NCI-H345 treated with DMSO at 0.1 percent for 48 hours (cell line): ENCODE data around the gene CCRL2.

ENCODE experiments used
- DNase-seq: peaks from one replicate; lab custom pipeline; 2025; ENCODE audit not compliant: unreplicated experiment; lab: John Stamatoyannopoulos, UW

CCRL2 gene

GRCh38 chr3:46406788-46407611 lies at the start of gene CCRL2, which contains the start of gene CCR5AS:
TSS of gene CCRL2 (plus strand) at chr3:46407259. CDS start at chr3:46408080, 821 bp downstream.
TSS of gene CCR5AS (minus strand) at chr3:46407066.
- DNase-seq, result no peak

GRCh38 chr3:46358466-46358865 lies 48.6 kb upstream of the CCRL2 start:
- no peak for DNase-seq

- DNase-seq, result peak; percentile 95
These were observed 47.1 kb upstream of the CCRL2 start for GRCh38 chr3:46359733-46360493.

DNA sequence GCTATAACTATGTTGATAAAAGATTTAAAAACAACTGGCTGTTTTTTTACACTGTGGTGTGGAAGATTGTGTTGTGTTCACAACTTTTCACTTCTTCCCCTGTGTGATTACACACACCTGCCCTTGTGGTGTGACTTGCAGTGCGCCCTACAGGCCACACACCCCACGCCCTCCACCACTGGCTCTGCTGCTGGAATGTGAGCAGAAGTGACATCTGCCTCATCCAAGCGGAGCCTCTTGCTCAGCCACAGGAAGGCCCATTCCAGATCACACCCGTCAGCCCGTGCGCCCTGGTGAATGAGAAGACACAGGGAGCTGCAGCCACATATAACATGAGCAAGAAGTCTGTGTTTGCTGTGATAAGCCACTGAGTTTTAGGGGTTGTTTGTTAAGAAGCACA lies 46.2 kb upstream of the CCRL2 start:
- no peak for DNase-seq

GRCh38 chr3:46361408-46362283 lies 45.4 kb upstream of the CCRL2 start:
- no peak for DNase-seq

DNA sequence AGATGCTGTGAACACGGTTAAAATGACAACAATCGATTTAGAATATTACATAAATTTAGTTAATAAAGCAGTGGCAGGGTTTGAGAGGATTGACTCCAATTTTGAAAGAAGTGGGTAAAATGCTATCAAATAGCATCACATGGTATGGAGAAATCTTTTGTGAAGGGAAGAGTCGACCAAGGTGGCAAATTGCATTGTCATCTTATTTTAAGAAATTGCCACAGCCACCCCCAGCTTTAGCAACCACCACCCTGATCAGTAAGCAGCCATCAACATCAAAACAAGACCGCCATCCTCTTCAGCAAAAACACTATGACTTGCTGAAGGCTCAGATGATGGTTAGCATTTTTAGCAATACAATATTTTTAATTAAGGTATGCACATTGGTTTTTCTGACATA lies 42.0 kb upstream of the CCRL2 start:
- no peak for DNase-seq

DNA sequence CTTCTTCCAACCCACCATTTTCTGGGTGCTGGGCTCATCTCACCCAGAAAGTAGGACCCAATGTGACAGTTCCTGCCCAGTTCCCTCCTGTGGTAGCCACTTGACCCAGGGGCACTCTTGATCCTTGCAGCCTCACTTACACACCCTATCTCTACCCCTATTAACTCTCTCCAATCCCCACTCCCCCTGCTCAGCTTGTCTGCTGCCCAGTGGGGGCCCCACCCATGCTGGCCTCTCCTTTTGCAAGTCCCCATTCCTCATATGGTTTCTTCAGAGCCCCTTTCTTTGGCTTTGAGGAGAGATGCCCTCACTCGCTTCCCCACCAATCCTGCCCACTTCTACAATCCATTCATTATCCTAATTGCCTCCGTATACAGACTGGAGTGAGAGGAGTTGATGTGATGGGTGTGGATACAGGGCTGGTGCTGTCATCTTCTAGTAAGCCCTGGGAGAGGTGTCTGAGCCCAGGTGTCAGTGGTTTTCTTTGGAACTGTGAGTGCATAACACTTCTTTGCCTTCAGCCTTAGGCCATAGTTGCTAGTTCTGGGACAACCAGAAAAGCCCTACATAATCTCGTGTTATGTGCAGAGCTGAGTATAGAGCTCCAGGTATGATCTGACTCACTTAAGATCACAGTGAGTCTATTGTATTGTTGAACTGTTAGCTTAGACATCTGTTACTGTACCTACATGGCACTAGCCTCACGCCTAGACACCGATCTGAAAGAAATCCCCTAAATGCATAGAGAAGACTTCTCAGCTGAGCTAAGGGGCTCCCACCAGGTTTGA lies 41.1 kb upstream of the CCRL2 start:
- no peak for DNase-seq

GRCh38 chr3:46367811-46368210 lies 39.2 kb upstream of the CCRL2 start:
- no peak for DNase-seq

DNA sequence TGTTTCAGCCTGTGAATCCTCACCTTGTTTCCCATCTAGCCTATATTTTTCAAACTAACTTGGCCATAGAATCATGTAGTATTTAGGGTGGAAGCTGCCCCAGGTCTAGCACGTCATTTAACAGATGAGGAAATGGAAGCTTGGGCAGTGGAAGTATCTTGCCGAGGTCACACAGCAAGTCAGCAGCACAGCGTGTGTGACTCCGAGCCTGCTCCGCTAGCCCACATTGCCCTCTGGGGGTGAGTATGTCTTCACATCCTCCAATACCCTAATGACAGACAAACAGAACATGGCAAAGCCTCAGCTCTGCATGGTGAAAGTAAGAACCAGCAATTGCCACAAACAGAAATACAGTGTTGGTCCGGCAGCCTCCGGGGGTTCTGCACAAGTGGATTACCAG lies 38.5 kb upstream of the CCRL2 start:
- DNase-seq, result no peak

DNA sequence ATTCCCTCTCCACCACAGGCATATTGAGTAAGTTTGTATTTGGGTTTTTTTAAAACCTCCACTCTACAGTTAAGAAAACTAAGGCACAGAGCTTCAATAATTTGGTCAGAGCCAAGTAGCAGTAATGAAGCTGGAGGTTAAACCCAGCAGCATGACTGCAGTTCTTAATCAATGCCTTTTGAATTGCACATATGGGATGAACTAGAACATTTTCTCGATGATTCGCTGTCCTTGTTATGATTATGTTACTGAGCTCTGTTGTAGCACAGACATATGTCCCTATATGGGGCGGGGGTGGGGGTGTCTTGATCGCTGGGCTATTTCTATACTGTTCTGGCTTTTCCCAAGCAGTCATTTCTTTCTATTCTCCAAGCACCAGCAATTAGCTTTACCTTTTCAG lies 37.9 kb upstream of the CCRL2 start:
- no peak for DNase-seq

DNA sequence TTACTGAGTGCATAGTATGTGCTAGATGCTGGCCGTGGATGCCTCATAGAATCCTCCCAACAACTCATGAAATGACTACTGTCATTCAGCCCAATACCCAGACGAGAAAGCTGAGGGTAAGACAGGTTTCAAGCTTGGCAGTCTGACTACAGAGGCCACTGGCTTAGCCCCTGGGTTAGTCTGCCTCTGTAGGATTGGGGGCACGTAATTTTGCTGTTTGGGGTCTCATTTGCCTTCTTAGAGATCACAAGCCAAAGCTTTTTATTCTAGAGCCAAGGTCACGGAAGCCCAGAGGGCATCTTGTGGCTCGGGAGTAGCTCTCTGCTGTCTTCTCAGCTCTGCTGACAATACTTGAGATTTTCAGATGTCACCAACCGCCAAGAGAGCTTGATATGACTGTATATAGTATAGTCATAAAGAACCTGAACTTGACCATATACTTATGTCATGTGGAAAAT lies 37.4 kb upstream of the CCRL2 start:
- DNase-seq, result no peak

GRCh38 chr3:46370839-46371518 lies 36.1 kb upstream of the CCRL2 start, which contains the start of gene CCR5:
TSS of gene CCR5 (plus strand) at chr3:46370946. CDS start at chr3:46372903, 1,957 bp downstream.
- no peak for DNase-seq

GRCh38 chr3:46371519-46372340 lies 35.3 kb upstream of the CCRL2 start:
- DNase-seq, result no peak

GRCh38 chr3:46372492-46373359 lies 34.3 kb upstream of the CCRL2 start:
- no peak for DNase-seq

GRCh38 chr3:46374755-46375154 lies 32.3 kb upstream of the CCRL2 start:
- no peak for DNase-seq

DNA sequence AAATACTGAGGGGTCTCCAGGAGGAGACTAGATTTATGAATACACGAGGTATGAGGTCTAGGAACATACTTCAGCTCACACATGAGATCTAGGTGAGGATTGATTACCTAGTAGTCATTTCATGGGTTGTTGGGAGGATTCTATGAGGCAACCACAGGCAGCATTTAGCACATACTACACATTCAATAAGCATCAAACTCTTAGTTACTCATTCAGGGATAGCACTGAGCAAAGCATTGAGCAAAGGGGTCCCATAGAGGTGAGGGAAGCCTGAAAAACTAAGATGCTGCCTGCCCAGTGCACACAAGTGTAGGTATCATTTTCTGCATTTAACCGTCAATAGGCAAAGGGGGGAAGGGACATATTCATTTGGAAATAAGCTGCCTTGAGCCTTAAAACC lies 31.8 kb upstream of the CCRL2 start:
- DNase-seq, result no peak

- DNase-seq, result no peak
These were observed 31.2 kb upstream of the CCRL2 start for GRCh38 chr3:46375814-46376213.

DNA sequence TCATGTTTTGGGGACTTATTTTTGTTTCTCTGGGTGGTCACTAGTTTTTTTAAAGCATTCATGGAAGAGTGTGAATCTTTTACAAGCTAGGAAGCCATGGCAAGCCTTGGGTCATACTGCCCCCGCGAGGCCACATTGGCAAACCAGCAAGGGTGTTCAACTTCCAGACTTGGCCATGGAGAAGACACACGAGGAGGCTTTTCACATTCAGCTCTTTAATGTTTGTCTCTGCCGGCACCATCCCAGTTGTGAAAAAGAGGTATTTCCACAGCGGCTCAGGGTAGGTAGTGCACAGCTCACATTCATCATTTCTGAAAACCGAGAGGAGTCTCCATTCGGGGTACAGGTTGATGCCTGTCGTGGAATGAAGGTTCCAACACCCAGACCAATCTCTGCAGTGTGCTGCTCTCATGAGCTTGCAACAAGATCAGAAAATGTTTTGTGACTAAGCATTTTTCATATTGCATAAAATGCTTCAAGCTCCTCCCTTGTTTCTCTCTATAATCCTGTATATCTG lies 28.6 kb upstream of the CCRL2 start:
- DNase-seq, result no peak
